K562 (cell line): ENCODE results near the gene SARS1. TPM values are rescaled to one million over a fixed set of nuclear protein-coding genes. Genes with fewer than 3 reads are reported as not detected.

Source experiments
- ARID3B ChIP-seq: fragments of 250-450 bp; sonication (Bioruptor Pico); IDR thresholded peaks from 2 replicates; pipeline ENCODE4 v1.4.0; 2020; ENCODE audit warnings: borderline replicate concordance
- BRCA1 ChIP-seq, 2 experiments: fragments of 450-650 bp in 1 of 2; sonication (generic) in 1 of 2; formaldehyde crosslinking in 1 of 2; IDR thresholded peaks; 2 replicates each; pipeline versions ENCODE4 v1.5.0 to v1.6.1; 2017 to 2020; ENCODE audit warnings: mild to moderate bottlenecking in 1 of 2, missing genetic modification reagents in 1 of 2
- CREB5 ChIP-seq: fragments of 250-450 bp; sonication (Bioruptor Pico); IDR thresholded peaks from 2 replicates; pipeline ENCODE4 v1.5.0; 2020; ENCODE audit warnings: mild to moderate bottlenecking
- CTBP1 ChIP-seq: fragments of 450-650 bp; IDR thresholded peaks from 2 replicates; pipeline ENCODE4 v1.6.1; 2016; ENCODE audit warnings: borderline replicate concordance
- DDX20 ChIP-seq: fragments of 450-650 bp; IDR thresholded peaks from 2 replicates; pipeline ENCODE4 v1.6.1; 2016; ENCODE audit warnings: missing genetic modification characterization, low read depth, mild to moderate bottlenecking, missing compliant biosample characterization, moderate library complexity
- EP300 ChIP-seq: IDR thresholded peaks from 2 replicates; pipeline ENCODE4 v1.6.1; 2012; ENCODE audit warnings: low read length, improper control_type of control experiment
- FIP1L1 ChIP-seq: fragments of 200-400 bp; formaldehyde crosslinking; IDR thresholded peaks from 2 replicates; pipeline ENCODE4 v1.6.1; 2018; ENCODE audit warnings: mild to moderate bottlenecking, low read depth, low read length; ENCODE audit not compliant: poor library complexity, severe bottlenecking
- HMGN3 ChIP-seq: IDR thresholded peaks from 2 replicates; pipeline ENCODE4 v1.6.1; 2011; ENCODE audit warnings: borderline replicate concordance, low read depth, mild to moderate bottlenecking, mixed read lengths, low read length; ENCODE audit not compliant: insufficient read length; ENCODE audit errors: extremely low read depth
- MCM2 ChIP-seq: fragments of 450-650 bp; IDR thresholded peaks from 2 replicates; pipeline ENCODE4 v1.6.1; 2017; ENCODE audit warnings: low read depth, mild to moderate bottlenecking
- PBX2 ChIP-seq, 2 experiments: IDR thresholded peaks in 1 of 2; conservative IDR thresholded peaks in 1 of 2; 2 replicates each; pipeline ENCODE4 v1.6.1; 2016; ENCODE audit warnings: low read depth in 2 of 2, mild to moderate bottlenecking in 1 of 2, missing compliant biosample characterization in 1 of 2, missing genetic modification characterization in 1 of 2, moderate library complexity in 1 of 2
- POLR2G ChIP-seq: fragments of 200-400 bp; formaldehyde crosslinking; IDR thresholded peaks from 2 replicates; pipeline ENCODE4 v1.6.1; 2017; ENCODE audit warnings: low read depth, mild to moderate bottlenecking, antibody characterized with exemption, low read length, moderate library complexity
- RBM17 ChIP-seq: fragments of 200-400 bp; formaldehyde crosslinking; IDR thresholded peaks from 2 replicates; pipeline ENCODE4 v1.6.1; 2017; ENCODE audit warnings: low read depth, mild to moderate bottlenecking, low read length, borderline replicate concordance
- SMAD1 ChIP-seq: fragments of 150-350 bp; IDR thresholded peaks from 2 replicates; pipeline ENCODE4 v1.6.1; 2014; ENCODE audit warnings: low read length, low read depth; ENCODE audit not compliant: partially characterized antibody
- ZC3H4 ChIP-seq: sonication (generic); formaldehyde crosslinking; IDR thresholded peaks from 2 replicates; pipeline ENCODE4 v1.9.0; 2021; ENCODE audit warnings: missing genetic modification reagents, borderline replicate concordance
- ZNF12 ChIP-seq: sonication (generic); formaldehyde crosslinking; IDR thresholded peaks from 2 replicates; pipeline ENCODE4 v1.4.0; 2020; ENCODE audit warnings: mild to moderate bottlenecking, missing genetic modification reagents
- ZNF23 ChIP-seq: fragments of 250-450 bp; sonication (Bioruptor Pico); IDR thresholded peaks from 2 replicates; pipeline ENCODE4 v1.4.0; 2020; ENCODE audit warnings: mild to moderate bottlenecking
- ZNF277 ChIP-seq: fragments of 250-450 bp; sonication (Bioruptor Pico); IDR thresholded peaks from 2 replicates; pipeline ENCODE4 v1.8.0; 2022; ENCODE audit warnings: inconsistent platforms, mild to moderate bottlenecking, moderate library complexity, borderline replicate concordance
- ZNF57 ChIP-seq: fragments of 450-650 bp; formaldehyde crosslinking; IDR thresholded peaks from 2 replicates; pipeline ENCODE4 v1.4.0; 2020; ENCODE audit warnings: mild to moderate bottlenecking, moderate library complexity
- polyA plus RNA-seq, 8 experiments: library from polyadenylated mRNA; depleted of rRNA in 4 of 8; stranded (reverse) in 5 of 8; unstranded in 3 of 8; fragments of >200 nt; fragmentation: Nextera tagmentation in 2 of 8; fragmentation: Illumina TruSeq in 1 of 8; extraction: Ambion mirVana in 2 of 8; extraction: Trizol in 1 of 8; gene quantifications; 2 replicates each; pipeline versions ENCODE4 v1.2.1 to v1.2.3, GENCODE V29; 2011 to 2014; ENCODE audit warnings: inconsistent platforms in 1 of 8, missing spikeins in 1 of 8
- total RNA-seq, 7 experiments: library from RNA; depleted of rRNA in 6 of 7; stranded (reverse); fragments of >200 nt in 6 of 7; fragmentation: Illumina TruSeq in 2 of 7; extraction: Trizol in 2 of 7; gene quantifications; 2 replicates each; pipeline versions ENCODE4 v1.2.1 to v1.2.3, GENCODE V29; 2011 to 2021; ENCODE audit warnings: low replicate concordance in 1 of 7
- TF ChIP-seq, protein P1 (sequence below): sonication (generic); formaldehyde crosslinking; IDR thresholded peaks from 2 replicates; pipeline ENCODE4 v1.8.0; 2022; ENCODE audit warnings: mild to moderate bottlenecking, missing genetic modification reagents

Gene SARS1
- total and polyA plus RNA-seq, 9 of the 15 experiments (the other 6 are each of a cell fraction or from before 2014, with no cell fraction given), result 221 to 623 (median 254) TPM

GRCh38 chr1:109181085-109181806, 32.5 kb upstream of the SARS1 start (continued):
- TF ChIP-seq ZNF23, result no peak
- no peak for TF ChIP-seq DDX20 (tag)
- no peak for TF ChIP-seq ZNF277 (CRISPR knock-in tag)
- TF ChIP-seq ARID3B (CRISPR knock-in tag), result no peak
- no peak for TF ChIP-seq PBX2 (CRISPR knock-in tag; IDR thresholded peaks at IDR 0.05; ENCODE audit: low read depth)
- no peak for TF ChIP-seq PBX2 (tag; conservative IDR thresholded peaks at IDR 0.05; ENCODE audit: low read depth)
- TF ChIP-seq EP300, result peak; percentile 75; the same call in 1 of the 2 replicates
- TF ChIP-seq CTBP1, result 0 out of 2 replicates have a peak, but pooled peaks have one; percentile 10
- TF ChIP-seq, protein P1, sequence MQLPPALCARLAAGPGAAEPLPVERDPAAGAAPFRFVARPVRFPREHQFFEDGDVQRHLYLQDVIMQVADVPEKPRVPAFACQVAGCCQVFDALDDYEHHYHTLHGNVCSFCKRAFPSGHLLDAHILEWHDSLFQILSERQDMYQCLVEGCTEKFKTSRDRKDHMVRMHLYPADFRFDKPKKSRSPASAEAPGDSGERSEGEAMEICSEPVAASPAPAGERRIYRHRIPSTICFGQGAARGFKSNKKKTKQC (CRISPR knock-in tag), result no peak
- no peak for TF ChIP-seq ZNF57 (CRISPR knock-in tag)
- TF ChIP-seq BRCA1 (IDR thresholded peaks at IDR 0.05), result no peak
- no peak for TF ChIP-seq BRCA1 (CRISPR knock-in tag; IDR thresholded peaks at IDR 0.05)
- TF ChIP-seq RBM17, result no peak
- no peak for TF ChIP-seq CREB5 (CRISPR knock-in tag)
- TF ChIP-seq ZC3H4 (CRISPR knock-in tag), result no peak
- no peak for TF ChIP-seq POLR2G
- TF ChIP-seq HMGN3, result no peak
- no peak for TF ChIP-seq FIP1L1
- no peak for TF ChIP-seq ZNF12 (CRISPR knock-in tag)
- no peak for TF ChIP-seq MCM2
- TF ChIP-seq SMAD1, result no peak
